ENCODE measurements around the gene SPACA6.

SPACA6 gene

GRCh38 chr19:51713319-51714285 is 20.5 kb downstream of the SPACA6 start:
- H2BK15ac ChIP-seq (ENCODE audit: low read depth, poor library complexity, severe bottlenecking), result no peak overlapping the region
- no peak overlapping the region for H3K4me2 ChIP-seq (ENCODE audit: low read length, poor library complexity, severe bottlenecking)
- H3K9ac ChIP-seq (ENCODE audit: low read length), result no peak overlapping the region
- no peak overlapping the region for H2AFZ ChIP-seq (ENCODE audit: low read depth, low read length)
- no peak overlapping the region for H3K18ac ChIP-seq (ENCODE audit: low read depth in 1 of 2, low read length in 2 of 2)
- H3K79me1 ChIP-seq (replicated peaks; ENCODE audit: low read length, poor library complexity, severe bottlenecking), result no peaks in the 10 kb centered on the region
- no peak overlapping the region for H3K4ac ChIP-seq (ENCODE audit: low read depth in 1 of 2, low read length in 2 of 2)
- H2AK5ac ChIP-seq (ENCODE audit: low read length, severe bottlenecking), result no peak overlapping the region
- no peak overlapping the region for H3K14ac ChIP-seq (ENCODE audit: low read length in 2 of 2)
- no peak overlapping the region for H3K4me3 ChIP-seq (ENCODE audit: insufficient read depth in 1 of 2, low read depth in 1 of 2, low read length in 2 of 2)
- DNase-seq, result no peak
- peaks cover 9% of the 10 kb centered on the region for H3K4me1 ChIP-seq (ENCODE audit: control insufficient read depth, insufficient read depth, low read depth, low read length)
- peaks cover 3 to 12% of the 10 kb centered on the region in 2 experiments for H3K36me3 ChIP-seq (ENCODE audit: control insufficient read depth in 1 of 2, insufficient read depth in 2 of 2, low read depth in 1 of 2, low read length in 2 of 2)
- H2BK5ac ChIP-seq (ENCODE audit: low read depth, low read length, poor library complexity, severe bottlenecking), result no peak overlapping the region
- no peak overlapping the region for H4K8ac ChIP-seq (ENCODE audit: low read length)
- no peaks in the 10 kb centered on the region for H3K9me3 ChIP-seq (ENCODE audit: control insufficient read depth, low read length)
- no peak overlapping the region for H3K23ac ChIP-seq (ENCODE audit: low read length in 2 of 2)
- H2BK12ac ChIP-seq (ENCODE audit: low read length in 2 of 2), result no peak overlapping the region
- WGBS, result 96% methylated on average over 74 of the region's 74 CpGs
- peaks cover 0 to 10% of the 10 kb centered on the region in 2 experiments for H3K27me3 ChIP-seq (ENCODE audit: control insufficient read depth in 1 of 2, insufficient read depth in 1 of 2, low read length in 2 of 2)
- no peak overlapping the region for H2BK120ac ChIP-seq (ENCODE audit: low read depth, low read length)
- H4K91ac ChIP-seq (ENCODE audit: low read length), result no peak overlapping the region
- H3K27ac ChIP-seq (ENCODE audit: low read length, poor library complexity, severe bottlenecking), result no peak overlapping the region

- H4K8ac ChIP-seq (ENCODE audit: low read length), result no peak overlapping the region
- no peak overlapping the region for H4K91ac ChIP-seq (ENCODE audit: low read length)
- H3K4me1 ChIP-seq (ENCODE audit: control insufficient read depth, insufficient read depth, low read depth, low read length), result peaks cover 5% of the 10 kb centered on the region
- no peak overlapping the region for H2AK5ac ChIP-seq (ENCODE audit: low read length, severe bottlenecking)
- H3K27me3 ChIP-seq (ENCODE audit: control insufficient read depth in 1 of 2, insufficient read depth in 1 of 2, low read length in 2 of 2), result peaks cover 0 to 18% of the 10 kb centered on the region in 2 experiments
- no peak overlapping the region for H2BK15ac ChIP-seq (ENCODE audit: low read depth, poor library complexity, severe bottlenecking)
- H3K9me3 ChIP-seq (ENCODE audit: control insufficient read depth, low read length), result no peaks in the 10 kb centered on the region
- H3K23ac ChIP-seq (ENCODE audit: low read length in 2 of 2), result no peak overlapping the region
- H2BK12ac ChIP-seq (ENCODE audit: low read length in 2 of 2), result no peak overlapping the region
- H2BK5ac ChIP-seq (ENCODE audit: low read depth, low read length, poor library complexity, severe bottlenecking), result no peak overlapping the region
- H3K14ac ChIP-seq (ENCODE audit: low read length in 2 of 2), result no peak overlapping the region
- no peak overlapping the region for H3K4ac ChIP-seq (ENCODE audit: low read depth in 1 of 2, low read length in 2 of 2)
- WGBS, result 46% methylated on average over 3 of the region's 3 CpGs
- no peaks in the 10 kb centered on the region for H3K79me1 ChIP-seq (replicated peaks; ENCODE audit: low read length, poor library complexity, severe bottlenecking)
- H3K18ac ChIP-seq (ENCODE audit: low read depth in 1 of 2, low read length in 2 of 2), result no peak overlapping the region
- no peak for DNase-seq
- H2AFZ ChIP-seq (ENCODE audit: low read depth, low read length), result no peak overlapping the region
- H3K9ac ChIP-seq (ENCODE audit: low read length), result peak overlapping the region; percentile 27
- H3K27ac ChIP-seq (ENCODE audit: low read length, poor library complexity, severe bottlenecking), result no peak overlapping the region
- no peak overlapping the region for H3K4me2 ChIP-seq (ENCODE audit: low read length, poor library complexity, severe bottlenecking)
- peaks cover 0 to 12% of the 10 kb centered on the region in 2 experiments for H3K36me3 ChIP-seq (ENCODE audit: control insufficient read depth in 1 of 2, insufficient read depth in 2 of 2, low read depth in 1 of 2, low read length in 2 of 2)
- no peak overlapping the region for H3K4me3 ChIP-seq (ENCODE audit: insufficient read depth in 1 of 2, low read depth in 1 of 2, low read length in 2 of 2)
- H2BK120ac ChIP-seq (ENCODE audit: low read depth, low read length), result no peak overlapping the region
Measured at GRCh38 chr19:51714848-51715247, 21.7 kb downstream of the SPACA6 start.

DNA sequence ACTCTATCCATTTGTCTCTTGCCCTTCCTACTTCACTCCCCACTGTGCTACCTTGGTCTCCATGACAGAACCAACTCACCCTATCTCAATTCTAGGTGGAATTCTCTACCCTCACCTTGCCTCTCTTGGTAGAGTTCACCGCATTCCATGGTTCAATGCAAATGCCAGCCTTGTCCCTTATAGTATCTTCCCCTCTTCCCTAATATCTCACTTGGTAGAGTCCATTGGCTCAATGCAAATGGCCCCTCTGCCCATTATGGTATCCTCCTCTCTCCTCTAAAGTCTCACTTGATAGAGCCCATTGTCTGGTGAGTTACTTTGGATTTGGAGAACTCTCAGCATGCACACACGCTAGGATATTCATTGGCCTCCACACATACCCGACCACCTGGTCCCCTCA is 22.7 kb downstream of the SPACA6 start:
- no peak overlapping the region for H4K8ac ChIP-seq (ENCODE audit: low read length)
- H3K18ac ChIP-seq (ENCODE audit: low read depth in 1 of 2, low read length in 2 of 2), result no peak overlapping the region
- H2AFZ ChIP-seq (ENCODE audit: low read depth, low read length), result no peak overlapping the region
- no peaks in the 10 kb centered on the region for H3K9me3 ChIP-seq (ENCODE audit: control insufficient read depth, low read length)
- H3K27me3 ChIP-seq (ENCODE audit: control insufficient read depth in 1 of 2, insufficient read depth in 1 of 2, low read length in 2 of 2), result peaks cover 0 to 28% of the 10 kb centered on the region in 2 experiments
- no peak overlapping the region for H4K91ac ChIP-seq (ENCODE audit: low read length)
- no peak for DNase-seq
- WGBS, result 72% methylated on average over 3 of the region's 3 CpGs
- no peak overlapping the region for H3K23ac ChIP-seq (ENCODE audit: low read length in 2 of 2)
- no peak overlapping the region for H2BK120ac ChIP-seq (ENCODE audit: low read depth, low read length)
- H3K4ac ChIP-seq (ENCODE audit: low read depth in 1 of 2, low read length in 2 of 2), result no peak overlapping the region
- no peak overlapping the region for H2BK12ac ChIP-seq (ENCODE audit: low read length in 2 of 2)
- peaks cover 0 to 12% of the 10 kb centered on the region in 2 experiments for H3K36me3 ChIP-seq (ENCODE audit: control insufficient read depth in 1 of 2, insufficient read depth in 2 of 2, low read depth in 1 of 2, low read length in 2 of 2)
- no peak overlapping the region for H3K27ac ChIP-seq (ENCODE audit: low read length, poor library complexity, severe bottlenecking)
- peaks cover 5% of the 10 kb centered on the region for H3K4me1 ChIP-seq (ENCODE audit: control insufficient read depth, insufficient read depth, low read depth, low read length)
- H2AK5ac ChIP-seq (ENCODE audit: low read length, severe bottlenecking), result no peak overlapping the region
- no peak overlapping the region for H2BK5ac ChIP-seq (ENCODE audit: low read depth, low read length, poor library complexity, severe bottlenecking)
- H3K79me1 ChIP-seq (replicated peaks; ENCODE audit: low read length, poor library complexity, severe bottlenecking), result no peaks in the 10 kb centered on the region
- no peak overlapping the region for H2BK15ac ChIP-seq (ENCODE audit: low read depth, poor library complexity, severe bottlenecking)
- H3K9ac ChIP-seq (ENCODE audit: low read length), result no peak overlapping the region
- no peak overlapping the region for H3K4me2 ChIP-seq (ENCODE audit: low read length, poor library complexity, severe bottlenecking)
- no peak overlapping the region for H3K4me3 ChIP-seq (ENCODE audit: insufficient read depth in 1 of 2, low read depth in 1 of 2, low read length in 2 of 2)
- no peak overlapping the region for H3K14ac ChIP-seq (ENCODE audit: low read length in 2 of 2)

DNA sequence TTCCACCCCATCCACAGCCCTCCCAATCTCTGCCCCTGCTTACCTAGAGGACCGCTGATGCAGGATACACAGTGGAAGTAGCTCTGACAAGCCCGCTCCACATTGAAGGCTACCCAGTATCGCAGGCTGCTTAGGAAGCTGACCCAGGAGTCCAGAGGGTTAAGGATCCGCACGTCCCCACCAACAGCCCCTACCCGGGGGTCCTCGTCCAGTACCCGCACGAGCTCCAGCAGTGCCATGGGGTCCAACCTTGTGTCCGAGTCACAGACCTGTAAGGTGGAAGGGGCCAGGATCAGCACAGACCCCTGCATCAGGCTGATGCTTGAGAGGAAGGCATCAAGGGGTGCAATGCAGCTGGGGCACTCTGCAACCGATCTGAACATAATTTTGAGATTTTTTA is 23.8 kb downstream of the SPACA6 start:
- Histone ChIP-seq H3K23ac (ENCODE audit: low read length in 2 of 2) (no peak overlapping the region), H3K9ac (ENCODE audit: low read length) (no peak overlapping the region), H3K79me1 (replicated peaks; ENCODE audit: low read length, poor library complexity, severe bottlenecking) (no peaks in the 10 kb centered on the region), H4K91ac (ENCODE audit: low read length) (no peak overlapping the region), H3K4ac (ENCODE audit: low read depth in 1 of 2, low read length in 2 of 2) (no peak overlapping the region), H3K4me1 (ENCODE audit: control insufficient read depth, insufficient read depth, low read depth, low read length) (peaks cover 5% of the 10 kb centered on the region), H2BK5ac (ENCODE audit: low read depth, low read length, poor library complexity, severe bottlenecking) (no peak overlapping the region), H3K4me2 (ENCODE audit: low read length, poor library complexity, severe bottlenecking) (no peak overlapping the region), H2BK15ac (ENCODE audit: low read depth, poor library complexity, severe bottlenecking) (no peak overlapping the region), H3K18ac (ENCODE audit: low read depth in 1 of 2, low read length in 2 of 2) (no peak overlapping the region), H3K27me3 (ENCODE audit: control insufficient read depth in 1 of 2, insufficient read depth in 1 of 2, low read length in 2 of 2) (peaks cover 0 to 36% of the 10 kb centered on the region in 2 experiments), H3K27ac (ENCODE audit: low read length, poor library complexity, severe bottlenecking) (no peak overlapping the region), H3K14ac (ENCODE audit: low read length in 2 of 2) (no peak overlapping the region), H3K36me3 (ENCODE audit: control insufficient read depth in 1 of 2, insufficient read depth in 2 of 2, low read depth in 1 of 2, low read length in 2 of 2) (peaks cover 0 to 12% of the 10 kb centered on the region in 2 experiments), H4K8ac (ENCODE audit: low read length) (no peak overlapping the region), H3K9me3 (ENCODE audit: control insufficient read depth, low read length) (no peaks in the 10 kb centered on the region), H3K4me3 (ENCODE audit: insufficient read depth in 1 of 2, low read depth in 1 of 2, low read length in 2 of 2) (no peak overlapping the region), H2BK12ac (ENCODE audit: low read length in 2 of 2) (no peak overlapping the region), H2AFZ (ENCODE audit: low read depth, low read length) (no peak overlapping the region), H2BK120ac (ENCODE audit: low read depth, low read length) (no peak overlapping the region), H2AK5ac (ENCODE audit: low read length, severe bottlenecking) (no peak overlapping the region)
- 83% methylated on average over 10 of the region's 11 CpGs for WGBS
- no peak for DNase-seq
